ENCODE results near the gene MED26. TPM values are rescaled to one million over a fixed set of nuclear protein-coding genes. Genes with fewer than 3 reads are reported as not detected.

Gene MED26
- total and polyA plus RNA-seq, 9 of the 15 experiments (the other 6 are each of a cell fraction or from before 2014, with no cell fraction given) = 0.71 to 15.1 (median 6.2) TPM

DNA sequence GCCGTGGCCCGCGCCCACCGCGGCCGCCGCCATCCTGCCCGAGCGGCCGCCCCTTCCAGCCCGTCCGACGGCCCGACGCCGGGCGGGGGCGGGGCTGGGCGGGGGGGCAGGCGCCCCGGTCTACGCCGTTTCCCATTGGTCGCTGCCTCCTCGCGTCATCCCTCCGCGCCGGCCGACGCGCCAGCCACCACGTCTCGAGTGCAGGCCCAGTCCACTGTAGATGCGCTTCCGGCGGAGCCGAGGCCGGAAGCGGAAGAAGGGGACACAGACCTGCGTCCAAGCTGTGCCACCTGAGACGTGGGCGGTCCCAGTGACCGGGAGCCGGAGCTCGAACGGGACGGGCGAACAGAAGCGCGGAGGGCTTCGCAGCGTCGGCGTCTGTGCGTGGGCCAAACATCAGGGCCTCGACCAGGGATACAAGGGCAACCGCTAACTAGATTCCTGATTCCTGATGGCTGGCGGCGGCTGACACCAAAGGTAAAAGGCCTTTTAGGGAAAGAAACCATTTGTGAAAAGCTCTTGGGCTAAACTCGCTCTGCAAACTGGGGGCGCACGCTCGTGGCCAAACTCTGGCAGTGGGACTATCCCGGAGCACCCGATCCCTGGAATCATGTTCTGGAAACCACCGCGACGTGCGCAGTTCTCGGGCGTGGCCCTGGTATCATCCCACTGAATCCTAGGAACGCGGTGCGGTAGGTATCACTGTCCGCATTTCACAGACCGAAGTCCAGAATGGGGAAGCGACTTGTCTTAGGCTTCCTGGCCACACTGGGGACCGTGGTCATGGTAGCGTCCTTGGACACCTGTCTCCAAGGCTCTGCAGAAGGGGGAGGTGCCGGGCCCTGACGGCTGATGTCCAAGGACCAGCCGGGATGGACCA is 55.4 kb downstream of the MED26 start, which contains the start of gene SLC35E1 (continued):
- TF ChIP-seq GTF2E2 (tag; IDR thresholded peaks at IDR 0.05) (no peak), BMI1 (IDR thresholded peaks at IDR 0.05; ENCODE audit: low read length) (no peak), ZSCAN32 (CRISPR knock-in tag; IDR thresholded peaks at IDR 0.05) (peak; percentile 100), ZNF143 (CRISPR knock-in tag; IDR thresholded peaks at IDR 0.05) (no peak), ZNF444 (CRISPR knock-in tag; IDR thresholded peaks at IDR 0.05) (no peak), HLTF (IDR thresholded peaks at IDR 0.05) (0 out of 2 replicates have a peak, but pooled peaks have one; percentile 68), ESRRA (IDR thresholded peaks at IDR 0.05; ENCODE audit: borderline replicate concordance, low read depth) (peak; percentile 14), TSHZ1 (CRISPR knock-in tag; IDR thresholded peaks at IDR 0.05) (no peak), OTX1 (CRISPR knock-in tag; IDR thresholded peaks at IDR 0.05) (no peak), ZNF239 (CRISPR knock-in tag; IDR thresholded peaks at IDR 0.05) (no peak), CBX2 (IDR thresholded peaks at IDR 0.05; ENCODE audit: insufficient read depth, low read length, poor library complexity, severe bottlenecking) (no peak), TCFL5 (CRISPR knock-in tag; conservative IDR thresholded peaks at IDR 0.05) (no peak), ZNF24 (IDR thresholded peaks at IDR 0.05) (no peak), SRSF7 (optimal IDR thresholded peaks at IDR 0.05; ENCODE audit: low read depth, low read length) (no peak), HNRNPL (IDR thresholded peaks at IDR 0.05; ENCODE audit: low read depth, low read length) (no peak), ZNF717 (CRISPR knock-in tag; IDR thresholded peaks at IDR 0.05) (no peak), MAZ (CRISPR knock-in tag; conservative IDR thresholded peaks at IDR 0.05 in 1 of 2, IDR thresholded peaks at IDR 0.05 in 1 of 2) (peak; percentile 78 to 88), SIN3B (IDR thresholded peaks at IDR 0.05; ENCODE audit: low read depth) (peak; percentile 73; the same call in 1 of the 2 replicates), ZFP36 (IDR thresholded peaks at IDR 0.05; ENCODE audit: low read depth, low read length, partially characterized antibody) (peak; percentile 84)
- TF ChIP-seq, protein P1, sequence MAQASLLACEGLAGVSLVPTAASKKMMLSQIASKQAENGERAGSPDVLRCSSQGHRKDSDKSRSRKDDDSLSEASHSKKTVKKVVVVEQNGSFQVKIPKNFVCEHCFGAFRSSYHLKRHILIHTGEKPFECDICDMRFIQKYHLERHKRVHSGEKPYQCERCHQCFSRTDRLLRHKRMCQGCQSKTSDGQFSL (CRISPR knock-in tag; IDR thresholded peaks at IDR 0.05) = peak; percentile 93
- TF ChIP-seq, protein P1 (tag; IDR thresholded peaks at IDR 0.05) = peak in 1 of 2 experiments; percentile 87; a peak in 2 of 4 replicates
- TF ChIP-seq, protein P2, sequence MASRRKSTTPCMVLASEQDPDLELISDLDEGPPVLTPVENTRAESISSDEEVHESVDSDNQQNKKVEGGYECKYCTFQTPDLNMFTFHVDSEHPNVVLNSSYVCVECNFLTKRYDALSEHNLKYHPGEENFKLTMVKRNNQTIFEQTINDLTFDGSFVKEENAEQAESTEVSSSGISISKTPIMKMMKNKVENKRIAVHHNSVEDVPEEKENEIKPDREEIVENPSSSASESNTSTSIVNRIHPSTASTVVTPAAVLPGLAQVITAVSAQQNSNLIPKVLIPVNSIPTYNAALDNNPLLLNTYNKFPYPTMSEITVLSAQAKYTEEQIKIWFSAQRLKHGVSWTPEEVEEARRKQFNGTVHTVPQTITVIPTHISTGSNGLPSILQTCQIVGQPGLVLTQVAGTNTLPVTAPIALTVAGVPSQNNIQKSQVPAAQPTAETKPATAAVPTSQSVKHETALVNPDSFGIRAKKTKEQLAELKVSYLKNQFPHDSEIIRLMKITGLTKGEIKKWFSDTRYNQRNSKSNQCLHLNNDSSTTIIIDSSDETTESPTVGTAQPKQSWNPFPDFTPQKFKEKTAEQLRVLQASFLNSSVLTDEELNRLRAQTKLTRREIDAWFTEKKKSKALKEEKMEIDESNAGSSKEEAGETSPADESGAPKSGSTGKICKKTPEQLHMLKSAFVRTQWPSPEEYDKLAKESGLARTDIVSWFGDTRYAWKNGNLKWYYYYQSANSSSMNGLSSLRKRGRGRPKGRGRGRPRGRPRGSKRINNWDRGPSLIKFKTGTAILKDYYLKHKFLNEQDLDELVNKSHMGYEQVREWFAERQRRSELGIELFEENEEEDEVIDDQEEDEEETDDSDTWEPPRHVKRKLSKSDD (conservative IDR thresholded peaks at IDR 0.05; ENCODE audit: low read length) = peak; percentile 80

Data from K562 (cell line).